HTERT RPE-1 (cell line): ENCODE results near the gene DEFB113.

Source experiments
- in situ Hi-C: fragments of 300-500 bp; cut with MboI; formaldehyde crosslinking; loops from 4 replicates; pipeline ENCODE4 v1.14.3; 2020; ENCODE audit warnings: low sequenced_read_pairs

Gene DEFB113

DNA sequence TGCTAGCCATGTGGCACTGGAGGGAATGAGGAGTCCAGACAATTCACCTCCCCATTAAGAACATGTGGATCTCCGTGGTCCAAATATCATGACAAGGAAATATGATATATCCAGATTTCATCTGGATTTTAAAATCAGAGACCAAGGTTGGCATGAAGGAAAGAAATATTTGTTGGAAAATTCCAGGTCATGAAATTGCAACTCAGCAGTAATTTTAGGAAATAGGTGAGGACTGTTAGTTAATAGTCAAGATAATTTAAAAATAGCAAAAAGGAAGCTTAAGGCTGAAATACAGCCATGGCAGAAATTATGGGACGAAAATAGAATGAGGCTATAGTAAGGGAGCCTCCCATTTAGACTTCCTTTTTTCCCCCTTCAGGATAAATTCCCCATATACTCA lies 32.4 kb downstream of the DEFB113 start:
- in situ Hi-C loops = no loop called here

DNA sequence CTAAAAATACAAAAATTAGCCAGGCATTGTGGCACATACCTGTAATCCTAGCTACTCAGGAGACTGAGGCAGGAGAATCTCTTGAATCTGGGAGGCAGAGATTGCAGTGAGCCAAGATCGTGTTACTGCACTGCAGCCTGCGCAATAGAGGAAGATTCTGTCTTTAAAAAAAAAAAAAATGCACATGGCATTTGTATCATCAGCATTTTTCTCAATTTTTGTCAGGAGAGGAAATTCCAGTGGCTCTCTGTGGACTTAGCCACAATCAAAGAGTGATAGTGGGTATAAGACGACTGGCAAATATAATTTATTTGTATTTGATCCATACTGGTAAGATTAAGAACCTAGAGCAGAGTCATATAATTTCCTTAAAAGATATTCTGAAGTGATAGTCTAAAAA lies 34.0 kb downstream of the DEFB113 start:
- in situ Hi-C loops = no loop called here

DNA sequence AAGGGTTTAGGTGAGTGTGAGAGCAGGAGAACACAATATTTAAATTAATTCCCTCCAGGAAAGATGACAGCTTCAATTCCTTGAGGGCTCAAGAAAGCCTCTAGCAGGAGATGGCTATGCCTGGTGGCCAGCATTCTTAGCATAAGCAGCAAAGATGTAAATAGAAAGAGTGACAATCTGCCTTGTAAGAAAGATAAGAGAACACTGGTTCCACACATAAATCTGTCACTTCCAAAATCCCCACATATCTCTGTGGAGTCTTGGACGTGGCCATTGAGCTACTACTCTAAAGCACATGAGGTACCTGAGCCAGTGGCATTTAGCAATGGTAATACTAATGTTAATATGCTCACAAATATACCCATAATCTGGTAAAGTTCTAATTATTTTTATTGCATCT lies 34.7 kb downstream of the DEFB113 start:
- in situ Hi-C loops = no loop called here

DNA sequence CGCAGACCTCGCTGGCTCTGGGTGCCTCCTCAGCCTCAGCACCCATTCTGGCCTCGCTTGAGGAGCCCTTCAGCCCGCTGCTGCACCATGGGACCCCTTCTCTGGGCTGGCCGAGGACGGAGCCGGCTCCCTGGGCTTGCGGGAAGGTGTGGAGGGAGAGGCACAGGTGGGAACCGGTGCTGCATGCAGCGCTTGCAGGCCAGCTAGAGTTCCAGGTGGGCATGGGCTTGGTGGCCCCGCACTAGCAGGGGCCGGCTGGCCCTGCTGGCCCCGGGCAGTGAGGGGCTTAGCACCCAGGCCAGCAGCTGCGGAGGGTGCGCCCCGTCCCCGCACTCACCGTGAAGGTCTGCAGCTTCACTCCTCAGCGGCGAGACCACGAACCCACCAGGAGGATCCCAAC lies 35.9 kb downstream of the DEFB113 start:
- in situ Hi-C loops = no loop called here

- in situ Hi-C loops = no loop called here
Measured at GRCh38 chr6:49929340-49929739, 40.1 kb downstream of the DEFB113 start.

DNA sequence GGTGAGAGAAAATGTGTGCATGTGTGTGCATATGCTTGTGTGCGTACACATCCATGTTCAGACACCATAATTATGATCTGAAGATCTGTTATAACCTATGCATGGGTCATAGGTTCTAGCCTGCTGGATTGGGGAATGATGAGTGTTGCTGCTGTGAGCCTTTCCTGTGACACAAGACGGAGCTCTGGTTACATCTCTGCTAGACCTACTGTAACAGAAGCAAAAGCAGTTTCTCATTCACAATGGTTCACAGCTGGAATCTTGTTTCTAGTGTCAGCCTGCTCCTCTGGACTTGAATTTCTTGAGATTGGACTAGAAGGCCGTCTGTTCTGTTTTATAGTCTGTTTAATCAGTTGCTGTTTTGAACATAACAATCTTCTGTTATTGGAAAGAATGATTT lies 45.6 kb downstream of the DEFB113 start:
- in situ Hi-C loops = no loop called here

GRCh38 chr6:49919935-49920644 lies 49.3 kb downstream of the DEFB113 start:
- in situ Hi-C loops = no loop called here

- in situ Hi-C loops = no loop called here
Measured at GRCh38 chr6:49919261-49919660, 50.2 kb downstream of the DEFB113 start.

DNA sequence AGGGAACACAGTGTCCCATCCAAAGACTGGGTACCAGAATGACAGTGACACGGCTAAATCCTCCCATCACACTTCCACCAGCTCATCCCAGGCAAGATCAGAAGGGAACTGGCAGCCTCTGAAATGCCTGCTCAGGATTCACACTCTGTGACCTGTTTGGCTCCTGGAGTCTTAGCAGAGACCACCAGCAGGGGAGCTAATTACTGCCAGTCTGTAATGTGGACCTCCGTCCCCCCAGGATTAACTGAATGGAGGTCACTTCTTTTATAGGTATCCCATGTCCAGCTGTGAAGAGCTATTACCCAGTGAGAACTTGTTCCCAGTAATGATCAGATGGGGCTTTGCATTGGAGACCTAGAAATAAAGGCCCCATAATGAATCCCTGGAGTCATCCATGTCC lies 50.6 kb downstream of the DEFB113 start:
- in situ Hi-C loops = no loop called here
